Esophagus muscularis mucosa (tissue), 4 donors: ENCODE results near the gene TNPO1.

Experiments used
- CTCF ChIP-seq, 3 experiments: fragments of 200-600 bp in 2 of 3; fragments of 450-650 bp in 1 of 3; sonication (generic) in 2 of 3; IDR thresholded peaks; one replicate each; pipeline ENCODE4 v1.5.1; 2017 to 2019; ENCODE audit warnings: antibody characterized with exemption in 3 of 3, mild to moderate bottlenecking in 2 of 3, moderate library complexity in 1 of 3
- EP300 ChIP-seq: sonication (generic); formaldehyde crosslinking; IDR thresholded peaks from one replicate; pipeline ENCODE4 v1.6.1; 2017; ENCODE audit warnings: antibody characterized with exemption
- POLR2A ChIP-seq: fragments of 450-650 bp; IDR thresholded peaks from one replicate; pipeline ENCODE4 v1.6.1; 2017; ENCODE audit warnings: antibody characterized with exemption, moderate library complexity, mild to moderate bottlenecking, low read depth
- POLR2AphosphoS5 ChIP-seq, 2 donors: sonication (generic); formaldehyde crosslinking; IDR thresholded peaks; one replicate each; pipeline ENCODE4 v1.6.1; 2017; ENCODE audit warnings: antibody characterized with exemption in 2 of 2

- TF ChIP-seq CTCF (IDR thresholded peaks at IDR 0.05) (no peak), POLR2A (no peak), EP300 (no peak), POLR2AphosphoS5 (IDR thresholded peaks at IDR 0.05) (no peak)
Measured at GRCh38 chr5:72817671-72818266, 1.3 kb downstream of the TNPO1 start.
